DND-41 (cell line): ENCODE results near the gene RUBCNL.

ENCODE experiments used
- EZH2 ChIP-seq: IDR thresholded peaks from 3 replicates; pipeline ENCODE4 v1.6.1; 2012; ENCODE audit warnings: borderline replicate concordance, low read depth, mild to moderate bottlenecking, moderate library complexity, low read length, inconsistent platforms; ENCODE audit not compliant: severe bottlenecking
- TF ChIP-seq, protein P1 (sequence below): IDR thresholded peaks from 2 replicates; pipeline ENCODE4 v1.5.1; 2012; ENCODE audit warnings: borderline replicate concordance, low read length, moderate library complexity, mild to moderate bottlenecking; ENCODE audit not compliant: poor library complexity, severe bottlenecking; ENCODE audit errors: extremely low read depth

DNA sequence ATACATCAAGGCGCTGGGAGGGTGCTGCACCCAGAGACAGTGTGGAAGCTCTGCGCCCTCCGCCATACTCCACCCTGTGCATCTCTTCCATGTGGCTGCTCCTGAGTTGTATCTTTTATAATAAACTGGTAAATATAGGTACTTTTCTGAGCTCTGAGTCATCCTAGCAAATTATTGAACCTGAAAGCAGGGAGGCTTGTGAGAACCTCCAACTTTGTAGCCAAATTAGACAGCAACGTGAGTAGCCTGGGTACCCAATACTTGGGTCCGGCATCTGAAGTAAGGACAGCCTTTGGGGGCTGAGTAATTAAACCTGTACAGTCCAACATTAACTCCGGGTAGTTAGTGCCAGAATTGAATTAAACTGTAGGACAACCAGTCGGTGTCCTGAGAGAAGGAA lies 57.4 kb downstream of the RUBCNL start:
- TF ChIP-seq, protein P1, sequence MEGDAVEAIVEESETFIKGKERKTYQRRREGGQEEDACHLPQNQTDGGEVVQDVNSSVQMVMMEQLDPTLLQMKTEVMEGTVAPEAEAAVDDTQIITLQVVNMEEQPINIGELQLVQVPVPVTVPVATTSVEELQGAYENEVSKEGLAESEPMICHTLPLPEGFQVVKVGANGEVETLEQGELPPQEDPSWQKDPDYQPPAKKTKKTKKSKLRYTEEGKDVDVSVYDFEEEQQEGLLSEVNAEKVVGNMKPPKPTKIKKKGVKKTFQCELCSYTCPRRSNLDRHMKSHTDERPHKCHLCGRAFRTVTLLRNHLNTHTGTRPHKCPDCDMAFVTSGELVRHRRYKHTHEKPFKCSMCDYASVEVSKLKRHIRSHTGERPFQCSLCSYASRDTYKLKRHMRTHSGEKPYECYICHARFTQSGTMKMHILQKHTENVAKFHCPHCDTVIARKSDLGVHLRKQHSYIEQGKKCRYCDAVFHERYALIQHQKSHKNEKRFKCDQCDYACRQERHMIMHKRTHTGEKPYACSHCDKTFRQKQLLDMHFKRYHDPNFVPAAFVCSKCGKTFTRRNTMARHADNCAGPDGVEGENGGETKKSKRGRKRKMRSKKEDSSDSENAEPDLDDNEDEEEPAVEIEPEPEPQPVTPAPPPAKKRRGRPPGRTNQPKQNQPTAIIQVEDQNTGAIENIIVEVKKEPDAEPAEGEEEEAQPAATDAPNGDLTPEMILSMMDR: no peak
- no peak for TF ChIP-seq EZH2
